ENCODE results near the gene NRDC. TPM values are rescaled to one million over a fixed set of nuclear protein-coding genes. Genes with fewer than 3 reads are reported as not detected.

Gene NRDC
- polyA plus RNA-seq, 2 of the 4 experiments (the other 2 are of a cell fraction) = 129 to 162 TPM

DNA sequence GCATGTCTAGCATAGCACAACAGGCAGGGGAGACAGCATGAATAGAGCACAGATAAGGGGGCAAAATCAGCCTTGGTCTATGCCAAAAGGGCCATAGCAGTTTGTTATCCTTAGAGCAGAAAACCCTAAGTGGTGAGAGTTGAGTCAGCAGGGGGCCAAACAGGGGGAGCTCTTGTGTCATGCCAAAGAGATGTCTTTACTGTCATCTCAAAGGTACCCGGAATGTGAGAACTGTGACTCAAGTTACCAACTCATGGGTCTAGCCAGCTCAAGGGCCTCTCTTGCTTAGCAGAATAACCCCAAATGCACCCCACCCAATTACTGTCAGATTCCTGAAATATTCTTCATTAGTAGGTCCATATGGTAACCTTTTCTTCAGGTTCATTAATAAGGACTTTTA, 45.9 kb upstream of the NRDC start:
- no peaks in the 10 kb centered on the region; the same call in 2 of the 3 replicates for H3K4me1 ChIP-seq
- H3K9me3 ChIP-seq = no peaks in the 10 kb centered on the region
- ATAC-seq (no peak), DNase-seq (ENCODE audit: low read depth in 1 of 2, low spot score in 1 of 2) (no peak), FAIRE-seq (no peak)
- TF ChIP-seq, protein P1, sequence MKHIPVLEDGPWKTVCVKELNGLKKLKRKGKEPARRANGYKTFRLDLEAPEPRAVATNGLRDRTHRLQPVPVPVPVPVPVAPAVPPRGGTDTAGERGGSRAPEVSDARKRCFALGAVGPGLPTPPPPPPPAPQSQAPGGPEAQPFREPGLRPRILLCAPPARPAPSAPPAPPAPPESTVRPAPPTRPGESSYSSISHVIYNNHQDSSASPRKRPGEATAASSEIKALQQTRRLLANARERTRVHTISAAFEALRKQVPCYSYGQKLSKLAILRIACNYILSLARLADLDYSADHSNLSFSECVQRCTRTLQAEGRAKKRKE (CRISPR knock-in tag; IDR thresholded peaks at IDR 0.05; ENCODE audit: low read depth) = no peak
- no peak for TF ChIP-seq ZSCAN20 (CRISPR knock-in tag; IDR thresholded peaks at IDR 0.05)
- no peak for TF ChIP-seq HDAC2 (IDR thresholded peaks at IDR 0.05)
- no peak for TF ChIP-seq CEBPB (IDR thresholded peaks at IDR 0.05)
- TF ChIP-seq RAD21 (conservative IDR thresholded peaks at IDR 0.05 in 1 of 2, IDR thresholded peaks at IDR 0.05 in 1 of 2) = no peak
- TF ChIP-seq CBX8 (IDR thresholded peaks at IDR 0.05) = no peak
- TF ChIP-seq FOSB (CRISPR knock-in tag; IDR thresholded peaks at IDR 0.05) = no peak
- no peak for TF ChIP-seq GATA3 (IDR thresholded peaks at IDR 0.05; ENCODE audit: borderline replicate concordance)
- TF ChIP-seq ESRRA (IDR thresholded peaks at IDR 0.05; ENCODE audit: borderline replicate concordance, low read length) = no peak
- TF ChIP-seq TFCP2L1 (CRISPR knock-in tag; IDR thresholded peaks at IDR 0.05) = no peak
- TF ChIP-seq EHMT2 (IDR thresholded peaks at IDR 0.05; ENCODE audit: low read depth) = no peak
- TF ChIP-seq, protein P2, sequence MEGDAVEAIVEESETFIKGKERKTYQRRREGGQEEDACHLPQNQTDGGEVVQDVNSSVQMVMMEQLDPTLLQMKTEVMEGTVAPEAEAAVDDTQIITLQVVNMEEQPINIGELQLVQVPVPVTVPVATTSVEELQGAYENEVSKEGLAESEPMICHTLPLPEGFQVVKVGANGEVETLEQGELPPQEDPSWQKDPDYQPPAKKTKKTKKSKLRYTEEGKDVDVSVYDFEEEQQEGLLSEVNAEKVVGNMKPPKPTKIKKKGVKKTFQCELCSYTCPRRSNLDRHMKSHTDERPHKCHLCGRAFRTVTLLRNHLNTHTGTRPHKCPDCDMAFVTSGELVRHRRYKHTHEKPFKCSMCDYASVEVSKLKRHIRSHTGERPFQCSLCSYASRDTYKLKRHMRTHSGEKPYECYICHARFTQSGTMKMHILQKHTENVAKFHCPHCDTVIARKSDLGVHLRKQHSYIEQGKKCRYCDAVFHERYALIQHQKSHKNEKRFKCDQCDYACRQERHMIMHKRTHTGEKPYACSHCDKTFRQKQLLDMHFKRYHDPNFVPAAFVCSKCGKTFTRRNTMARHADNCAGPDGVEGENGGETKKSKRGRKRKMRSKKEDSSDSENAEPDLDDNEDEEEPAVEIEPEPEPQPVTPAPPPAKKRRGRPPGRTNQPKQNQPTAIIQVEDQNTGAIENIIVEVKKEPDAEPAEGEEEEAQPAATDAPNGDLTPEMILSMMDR (IDR thresholded peaks at IDR 0.05) = no peak
- no peak for TF ChIP-seq EHF (CRISPR knock-in tag; IDR thresholded peaks at IDR 0.05)
- no peak for TF ChIP-seq ZNF302 (CRISPR knock-in tag; IDR thresholded peaks at IDR 0.05)
- TF ChIP-seq, protein P3, sequence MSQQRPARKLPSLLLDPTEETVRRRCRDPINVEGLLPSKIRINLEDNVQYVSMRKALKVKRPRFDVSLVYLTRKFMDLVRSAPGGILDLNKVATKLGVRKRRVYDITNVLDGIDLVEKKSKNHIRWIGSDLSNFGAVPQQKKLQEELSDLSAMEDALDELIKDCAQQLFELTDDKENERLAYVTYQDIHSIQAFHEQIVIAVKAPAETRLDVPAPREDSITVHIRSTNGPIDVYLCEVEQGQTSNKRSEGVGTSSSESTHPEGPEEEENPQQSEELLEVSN (IDR thresholded peaks at IDR 0.05; ENCODE audit: borderline replicate concordance, low read depth) = no peak
- TF ChIP-seq, protein P4, sequence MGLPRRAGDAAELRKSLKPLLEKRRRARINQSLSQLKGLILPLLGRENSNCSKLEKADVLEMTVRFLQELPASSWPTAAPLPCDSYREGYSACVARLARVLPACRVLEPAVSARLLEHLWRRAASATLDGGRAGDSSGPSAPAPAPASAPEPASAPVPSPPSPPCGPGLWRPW (IDR thresholded peaks at IDR 0.05) = no peak
- TF ChIP-seq, protein P5, sequence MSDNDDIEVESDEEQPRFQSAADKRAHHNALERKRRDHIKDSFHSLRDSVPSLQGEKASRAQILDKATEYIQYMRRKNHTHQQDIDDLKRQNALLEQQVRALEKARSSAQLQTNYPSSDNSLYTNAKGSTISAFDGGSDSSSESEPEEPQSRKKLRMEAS (IDR thresholded peaks at IDR 0.05) = no peak
- ChIA-PET POLR2A (no interaction called here), CTCF (interaction anchor here (3.1 kb wide), 1 partner anchor 27 kb away, joined by 15 read pairs; no protein-coding TSS in a partner anchor)
- WGBS (ENCODE audit: missing lambda C conversion rate) = 67% methylated on average over 1 of the region's 1 CpG
- H3K4me3 ChIP-seq = no peak overlapping the region
- no peak overlapping the region for H3K27ac ChIP-seq
- H3K4me2 ChIP-seq = no peak overlapping the region

DNA sequence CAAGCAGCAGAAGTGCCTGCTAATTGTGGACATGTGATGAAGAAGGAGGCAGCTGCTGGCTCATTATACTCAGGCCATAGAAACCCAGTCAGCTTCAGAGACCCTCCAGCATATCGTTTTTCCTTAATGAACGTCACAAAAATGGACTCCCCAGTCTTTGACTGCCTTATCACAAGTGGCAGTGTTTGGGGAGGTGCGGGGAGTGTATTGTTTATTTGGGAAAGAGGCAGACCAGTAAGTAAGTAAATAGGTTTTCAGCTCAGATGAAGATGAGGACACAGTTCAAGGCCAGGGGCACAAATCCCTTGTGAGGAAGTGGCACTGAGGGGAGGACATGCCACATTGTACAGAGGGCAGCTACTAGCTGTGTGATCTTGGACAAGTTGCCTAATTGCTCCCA, 43.5 kb upstream of the NRDC start:
- Histone ChIP-seq H3K4me2 (no peak overlapping the region), H3K4me3 (no peak overlapping the region), H3K9me3 (no peaks in the 10 kb centered on the region), H3K4me1 (no peaks in the 10 kb centered on the region; the same call in 2 of the 3 replicates), H3K27ac (no peak overlapping the region)
- FAIRE-seq (no peak), DNase-seq (ENCODE audit: low read depth in 1 of 2, low spot score in 1 of 2) (no peak), ATAC-seq (no peak)
- ChIA-PET POLR2A (no interaction called here), CTCF (no interaction called here)
- TF ChIP-seq GATA3 (IDR thresholded peaks at IDR 0.05; ENCODE audit: borderline replicate concordance) (no peak), CBX2 (IDR thresholded peaks at IDR 0.05; ENCODE audit: borderline replicate concordance, low read depth) (no peak), RCOR1 (IDR thresholded peaks at IDR 0.05; ENCODE audit: low read depth, low read length) (no peak), HOXB5 (CRISPR knock-in tag; IDR thresholded peaks at IDR 0.05) (no peak), NR3C1 (IDR thresholded peaks at IDR 0.05) (no peak)
- TF ChIP-seq, protein P6, sequence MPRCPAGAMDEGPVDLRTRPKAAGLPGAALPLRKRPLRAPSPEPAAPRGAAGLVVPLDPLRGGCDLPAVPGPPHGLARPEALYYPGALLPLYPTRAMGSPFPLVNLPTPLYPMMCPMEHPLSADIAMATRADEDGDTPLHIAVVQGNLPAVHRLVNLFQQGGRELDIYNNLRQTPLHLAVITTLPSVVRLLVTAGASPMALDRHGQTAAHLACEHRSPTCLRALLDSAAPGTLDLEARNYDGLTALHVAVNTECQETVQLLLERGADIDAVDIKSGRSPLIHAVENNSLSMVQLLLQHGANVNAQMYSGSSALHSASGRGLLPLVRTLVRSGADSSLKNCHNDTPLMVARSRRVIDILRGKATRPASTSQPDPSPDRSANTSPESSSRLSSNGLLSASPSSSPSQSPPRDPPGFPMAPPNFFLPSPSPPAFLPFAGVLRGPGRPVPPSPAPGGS (IDR thresholded peaks at IDR 0.05) = no peak
- WGBS (ENCODE audit: missing lambda C conversion rate) = 77% methylated on average over 3 of the region's 3 CpGs

Measured in A549 (cell line).